Mesothelial cell of epicardium (in vitro differentiated cells): ENCODE measurements around the gene CRELD2. TPM values are rescaled to one million over a fixed set of nuclear protein-coding genes. Genes with fewer than 3 reads are reported as not detected.
A peak's percentile ranks its signal among the peaks of the same experiment; 100 is the strongest.

Experiments used
- DNase-seq, 2 experiments: peaks; one replicate each; pipeline ENCODE4 v3.0.0; 2021; ENCODE audit warnings: low spot score in 2 of 2; ENCODE audit not compliant: unreplicated experiment in 2 of 2
- H3K27ac Mint-ChIP-seq: 2 replicates; pipeline ENCODE4 v1.8.0; 2021; ENCODE audit warnings: mixed read lengths
- H3K27me3 Mint-ChIP-seq: 2 replicates; pipeline ENCODE4 v1.8.0; 2021; ENCODE audit warnings: low read depth, mixed read lengths
- H3K36me3 Mint-ChIP-seq: 2 replicates; pipeline ENCODE4 v1.8.0; 2021; ENCODE audit warnings: mixed read lengths
- H3K4me1 Mint-ChIP-seq: 2 replicates; pipeline ENCODE4 v1.8.0; 2021; ENCODE audit warnings: mixed read lengths
- H3K4me3 Mint-ChIP-seq: 2 replicates; pipeline ENCODE4 v1.8.0; 2021; ENCODE audit warnings: mild to moderate bottlenecking, moderate library complexity, mixed read lengths
- H3K9me3 Mint-ChIP-seq: 2 replicates; pipeline ENCODE4 v1.8.0; 2021; ENCODE audit warnings: mixed read lengths
- total RNA-seq: library from RNA; stranded (reverse); gene quantifications from 3 replicates; pipeline ENCODE4 v1.2.1, GENCODE V29; 2021
- TF ChIP-seq, protein P1 (sequence below): fragments of 200-600 bp; sonication (generic); IDR thresholded peaks from one replicate; pipeline ENCODE4 v1.5.0; 2021; ENCODE audit warnings: antibody characterized with exemption; ENCODE audit not compliant: unreplicated experiment

CRELD2 gene
- total RNA-seq, 1 donor from 2014 or later: 41.4 TPM

DNA sequence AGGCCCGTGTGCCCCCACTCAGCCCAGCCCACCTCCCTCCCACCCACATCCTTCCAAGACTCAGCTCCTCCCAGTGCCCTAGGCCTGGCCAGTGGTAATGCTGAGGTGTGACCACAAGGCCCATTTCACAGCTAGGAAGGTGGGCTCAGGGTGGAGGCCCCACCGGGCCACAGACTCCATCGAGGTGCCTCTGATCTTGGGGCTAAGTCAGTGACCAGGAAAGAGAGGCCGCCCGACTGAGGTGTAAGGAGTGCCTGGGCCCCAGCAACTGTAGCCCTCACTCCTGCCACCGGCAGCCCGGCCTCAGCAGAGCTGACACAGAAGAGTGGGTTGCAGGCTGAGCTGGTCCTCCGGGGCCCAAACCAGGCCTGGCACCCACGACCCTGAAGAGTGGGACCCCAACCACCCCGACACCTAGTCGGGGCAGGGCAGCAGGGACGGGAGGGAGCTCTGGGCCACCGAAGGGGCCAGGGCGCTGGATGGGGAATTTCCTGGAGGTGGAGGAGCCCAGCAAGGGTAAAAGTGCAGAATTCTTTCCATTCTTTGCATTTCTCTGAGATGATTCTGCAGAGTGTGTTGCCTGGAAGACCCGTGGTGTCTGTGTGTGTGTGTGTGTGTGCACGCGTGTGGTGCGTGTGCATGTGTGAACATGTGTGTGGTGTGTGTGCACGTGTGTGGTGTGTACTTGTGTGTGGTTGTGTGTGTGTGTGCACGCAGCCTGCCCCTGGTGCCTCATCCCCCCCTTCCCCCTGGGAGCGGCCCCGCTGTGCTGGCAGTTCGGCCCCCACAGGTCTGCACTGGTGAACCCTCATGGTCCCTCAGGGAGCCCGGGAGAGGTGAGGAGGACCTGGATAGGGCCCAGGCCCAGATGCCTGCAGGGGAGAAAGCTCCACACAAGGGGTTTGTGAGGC, 33.8 kb downstream of the CRELD2 start:
- peaks cover 47% of the 10 kb centered on the region for H3K4me1 Mint-ChIP-seq
- no peaks in the 10 kb centered on the region for H3K36me3 Mint-ChIP-seq
- H3K4me3 Mint-ChIP-seq: peak overlapping the region; percentile 2
- DNase-seq: peak in 1 of 2 experiments; percentile 73
- H3K9me3 Mint-ChIP-seq: no peaks in the 10 kb centered on the region
- peak overlapping the region; percentile 99 for H3K27ac Mint-ChIP-seq
- H3K27me3 Mint-ChIP-seq: no peaks in the 10 kb centered on the region
- TF ChIP-seq, protein P1, sequence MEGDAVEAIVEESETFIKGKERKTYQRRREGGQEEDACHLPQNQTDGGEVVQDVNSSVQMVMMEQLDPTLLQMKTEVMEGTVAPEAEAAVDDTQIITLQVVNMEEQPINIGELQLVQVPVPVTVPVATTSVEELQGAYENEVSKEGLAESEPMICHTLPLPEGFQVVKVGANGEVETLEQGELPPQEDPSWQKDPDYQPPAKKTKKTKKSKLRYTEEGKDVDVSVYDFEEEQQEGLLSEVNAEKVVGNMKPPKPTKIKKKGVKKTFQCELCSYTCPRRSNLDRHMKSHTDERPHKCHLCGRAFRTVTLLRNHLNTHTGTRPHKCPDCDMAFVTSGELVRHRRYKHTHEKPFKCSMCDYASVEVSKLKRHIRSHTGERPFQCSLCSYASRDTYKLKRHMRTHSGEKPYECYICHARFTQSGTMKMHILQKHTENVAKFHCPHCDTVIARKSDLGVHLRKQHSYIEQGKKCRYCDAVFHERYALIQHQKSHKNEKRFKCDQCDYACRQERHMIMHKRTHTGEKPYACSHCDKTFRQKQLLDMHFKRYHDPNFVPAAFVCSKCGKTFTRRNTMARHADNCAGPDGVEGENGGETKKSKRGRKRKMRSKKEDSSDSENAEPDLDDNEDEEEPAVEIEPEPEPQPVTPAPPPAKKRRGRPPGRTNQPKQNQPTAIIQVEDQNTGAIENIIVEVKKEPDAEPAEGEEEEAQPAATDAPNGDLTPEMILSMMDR: no peak

DNA sequence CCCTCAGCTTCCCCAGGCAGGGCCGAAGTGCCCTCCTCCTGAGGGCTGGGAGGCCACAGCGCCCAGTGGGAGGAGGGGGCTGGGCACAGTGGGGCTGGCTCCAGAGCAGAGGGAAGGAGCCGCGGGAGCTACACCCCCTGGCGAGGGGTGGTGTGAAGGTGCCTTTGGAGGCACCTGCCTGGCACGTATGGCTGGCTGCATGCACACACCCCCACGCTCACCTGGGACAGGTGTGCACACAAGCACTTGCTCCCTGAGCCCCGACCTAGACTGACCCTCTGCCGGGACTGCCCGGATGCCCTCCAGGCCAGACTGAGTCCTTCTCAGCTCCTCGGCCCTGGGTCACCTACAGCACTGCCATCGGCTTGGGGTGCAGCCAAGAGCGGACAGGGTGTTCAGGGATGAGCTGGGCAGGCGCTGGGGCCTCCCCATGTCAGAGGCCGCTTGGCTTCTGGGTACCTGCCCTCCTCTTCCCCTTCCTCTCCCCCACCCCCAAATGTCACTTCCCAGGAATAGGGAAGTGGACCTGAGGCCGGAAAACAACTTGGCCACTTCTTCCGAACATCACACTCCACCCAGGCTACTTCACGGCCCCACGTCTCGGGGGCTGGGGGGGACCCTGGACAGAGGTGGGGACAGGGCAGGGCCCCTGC, 34.7 kb downstream of the CRELD2 start:
- peaks cover 46% of the 10 kb centered on the region for H3K4me1 Mint-ChIP-seq
- no peaks in the 10 kb centered on the region for H3K36me3 Mint-ChIP-seq
- no peaks in the 10 kb centered on the region for H3K9me3 Mint-ChIP-seq
- TF ChIP-seq, protein P1: no peak
- no peak overlapping the region for H3K4me3 Mint-ChIP-seq
- H3K27me3 Mint-ChIP-seq: no peaks in the 10 kb centered on the region
- no peak for DNase-seq
- H3K27ac Mint-ChIP-seq: peak overlapping the region; percentile 99

DNA sequence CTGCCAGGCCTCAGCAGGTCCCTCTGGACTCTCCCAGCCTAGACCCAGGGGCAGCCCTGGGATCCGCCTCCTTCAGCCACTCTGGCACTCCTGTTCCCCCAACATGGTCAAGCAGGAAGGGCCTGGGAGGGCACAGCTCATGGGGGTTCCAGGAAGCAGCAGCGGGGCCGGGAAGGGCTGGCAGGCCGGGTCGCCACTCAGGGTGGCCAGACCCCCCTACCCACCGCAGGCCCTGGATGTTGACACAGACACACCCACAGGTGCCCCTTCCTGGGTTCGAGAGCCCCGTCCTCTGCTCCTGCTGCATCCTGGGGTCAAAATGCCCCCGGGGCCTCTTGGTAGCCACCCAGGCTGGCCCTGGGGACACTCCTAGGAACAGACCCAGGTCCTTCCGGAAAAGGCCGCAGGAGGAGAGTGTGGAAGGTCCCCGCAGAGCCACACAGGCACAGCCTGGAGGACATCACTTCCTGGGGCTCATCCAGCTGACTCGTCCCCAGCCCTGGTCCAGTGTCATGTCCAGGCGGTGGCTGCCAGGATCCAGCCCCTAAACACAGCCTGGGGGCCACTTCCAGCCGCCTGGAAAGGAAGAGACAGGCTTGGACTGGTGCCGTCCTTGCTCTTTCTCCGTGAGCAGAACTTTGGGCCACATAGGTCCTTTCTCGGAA, 35.4 kb downstream of the CRELD2 start:
- Mint-ChIP-seq H3K4me1 (peaks cover 43% of the 10 kb centered on the region), H3K27me3 (no peaks in the 10 kb centered on the region), H3K27ac (peak overlapping the region; percentile 99), H3K36me3 (no peaks in the 10 kb centered on the region), H3K9me3 (no peaks in the 10 kb centered on the region), H3K4me3 (no peak overlapping the region)
- DNase-seq: no peak
- TF ChIP-seq, protein P1: no peak

DNA sequence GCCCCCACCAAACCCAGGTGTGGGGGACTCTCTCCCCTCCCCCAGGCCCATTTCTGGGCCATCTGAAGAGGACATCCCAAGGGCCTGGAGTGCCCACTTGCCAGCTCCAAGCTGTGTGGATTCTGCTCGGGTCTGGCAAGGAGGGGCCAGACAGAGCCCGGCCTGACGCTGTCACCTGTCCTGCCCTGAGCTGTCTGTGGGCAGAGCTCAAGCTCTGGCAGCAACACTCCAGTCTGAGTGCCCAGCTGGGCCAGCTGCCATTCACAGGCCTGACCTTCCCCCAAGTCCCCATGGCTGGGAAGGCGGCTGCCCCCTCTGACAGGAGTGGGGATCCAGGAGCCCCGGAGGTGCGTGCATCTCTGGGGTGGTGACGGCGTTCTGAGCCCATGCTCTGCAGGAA, 35.9 kb downstream of the CRELD2 start:
- DNase-seq: no peak
- no peak overlapping the region for H3K4me3 Mint-ChIP-seq
- no peaks in the 10 kb centered on the region for H3K9me3 Mint-ChIP-seq
- peak overlapping the region; percentile 59 for H3K27ac Mint-ChIP-seq
- H3K36me3 Mint-ChIP-seq: no peaks in the 10 kb centered on the region
- no peaks in the 10 kb centered on the region for H3K27me3 Mint-ChIP-seq
- TF ChIP-seq, protein P1: no peak
- H3K4me1 Mint-ChIP-seq: peaks cover 47% of the 10 kb centered on the region

DNA sequence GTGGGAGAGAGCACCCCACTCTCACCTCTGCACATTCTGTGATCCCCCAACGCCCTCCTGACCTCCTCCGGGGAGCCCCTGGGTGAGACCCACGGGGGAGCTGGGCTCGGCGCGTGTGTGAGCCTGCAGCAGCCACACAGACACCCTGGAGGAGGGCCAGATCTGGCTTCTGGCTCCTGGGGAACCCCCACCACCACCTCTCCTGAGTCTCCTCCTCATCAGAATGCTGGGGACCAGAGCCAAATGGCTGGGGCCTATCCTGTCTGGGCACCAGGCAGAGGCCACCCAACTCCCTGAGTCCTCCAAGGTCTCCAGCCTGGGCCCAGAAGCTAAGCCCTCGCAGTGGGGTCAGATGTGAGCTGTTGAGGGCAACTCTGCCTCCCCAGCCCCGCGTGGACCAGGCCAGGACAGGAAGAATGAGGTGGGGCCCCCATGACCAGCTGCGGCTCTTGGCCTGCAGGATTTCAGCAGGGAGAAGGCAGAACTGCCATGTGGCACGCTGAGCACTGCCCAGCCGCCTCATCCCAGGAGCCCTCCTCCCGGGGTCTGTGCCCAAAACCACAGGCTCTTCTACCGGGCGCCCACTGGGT, 36.7 kb downstream of the CRELD2 start:
- no peak for DNase-seq
- Mint-ChIP-seq H3K36me3 (no peaks in the 10 kb centered on the region), H3K4me1 (peaks cover 43% of the 10 kb centered on the region), H3K4me3 (no peak overlapping the region), H3K27me3 (no peaks in the 10 kb centered on the region), H3K9me3 (no peaks in the 10 kb centered on the region), H3K27ac (peak overlapping the region; percentile 87)
- TF ChIP-seq, protein P1: no peak
